GM23248 (cell line): ENCODE data around the gene DOCK9. TPM values are rescaled to one million over a fixed set of nuclear protein-coding genes. Genes with fewer than 3 reads are reported as not detected.

Experiments
- DNase-seq: peaks from one replicate; pipeline ENCODE4 v3.0.0-alpha.2; 2015
- H2AFZ ChIP-seq: fragments of 200-600 bp; sonication (generic); 2 replicates; pipeline ENCODE4 v1.6.1; 2016; ENCODE audit warnings: antibody characterized with exemption
- H3F3A ChIP-seq: fragments of 200-600 bp; sonication (generic); 2 replicates; pipeline ENCODE4 v1.6.1; 2016; ENCODE audit warnings: mild to moderate bottlenecking, antibody characterized with exemption, mixed run types; ENCODE audit not compliant: insufficient read depth
- H3K27ac ChIP-seq: fragments of 200-600 bp; sonication (generic); 2 replicates; pipeline ENCODE4 v1.5.1; 2016; ENCODE audit warnings: mild to moderate bottlenecking
- H3K27me3 ChIP-seq: fragments of 200-600 bp; sonication (generic); replicated peaks from 2 replicates; pipeline ENCODE4 v1.6.1; 2016; ENCODE audit warnings: mild to moderate bottlenecking; ENCODE audit not compliant: insufficient read depth
- H3K36me3 ChIP-seq: fragments of 200-600 bp; sonication (generic); 2 replicates; pipeline ENCODE4 v1.6.1; 2016; ENCODE audit warnings: low read depth, mild to moderate bottlenecking
- H3K4me1 ChIP-seq: fragments of 200-600 bp; sonication (generic); 2 replicates; pipeline ENCODE4 v1.6.1; 2016; ENCODE audit warnings: mild to moderate bottlenecking; ENCODE audit not compliant: insufficient read depth
- H3K4me2 ChIP-seq: fragments of 200-600 bp; sonication (generic); one replicate; pipeline ENCODE4 v1.6.1; 2016; ENCODE audit warnings: mild to moderate bottlenecking; ENCODE audit not compliant: unreplicated experiment
- H3K4me3 ChIP-seq: fragments of 200-600 bp; sonication (generic); 2 replicates; pipeline ENCODE4 v1.5.1; 2016; ENCODE audit warnings: mild to moderate bottlenecking
- H3K79me2 ChIP-seq: fragments of 200-600 bp; sonication (generic); 2 replicates; pipeline ENCODE4 v1.6.1; 2016; ENCODE audit warnings: mild to moderate bottlenecking; ENCODE audit not compliant: insufficient read depth
- H3K9ac ChIP-seq: fragments of 200-600 bp; sonication (generic); 2 replicates; pipeline ENCODE4 v1.6.1; 2016; ENCODE audit warnings: mild to moderate bottlenecking
- H3K9me2 ChIP-seq: fragments of 200-600 bp; sonication (generic); 2 replicates; pipeline ENCODE4 v1.6.1; 2016; ENCODE audit warnings: mixed run types, mild to moderate bottlenecking, moderate library complexity; ENCODE audit not compliant: insufficient read depth
- H3K9me3 ChIP-seq: fragments of 200-600 bp; sonication (generic); one replicate; pipeline ENCODE4 v1.6.1; 2017; ENCODE audit warnings: low read depth
- H4K20me1 ChIP-seq: fragments of 200-600 bp; sonication (generic); 2 replicates; pipeline ENCODE4 v1.6.0; 2016; ENCODE audit not compliant: insufficient read depth
- EZH2 ChIP-seq: fragments of 200-600 bp; sonication (generic); IDR thresholded peaks from 2 replicates; pipeline ENCODE4 v1.6.1; 2018; ENCODE audit warnings: antibody characterized with exemption, mild to moderate bottlenecking; ENCODE audit not compliant: insufficient read depth, poor library complexity, severe bottlenecking
- EZH2phosphoT487 ChIP-seq: fragments of 200-600 bp; sonication (generic); IDR thresholded peaks from 2 replicates; pipeline ENCODE4 v1.6.1; 2018; ENCODE audit warnings: antibody characterized with exemption, moderate library complexity, mild to moderate bottlenecking, low read depth; ENCODE audit not compliant: insufficient read depth
- WGBS, 2 experiments: methylation state at CpG; one replicate each; pipeline ENCODE4 v1.1.6; 2015 to 2017; ENCODE audit warnings: low lambda C conversion rate in 2 of 2, low coverage in 1 of 2; ENCODE audit errors: missing lambda C conversion rate in 2 of 2; 5-methylcytosine and 5-hydroxymethylcytosine counted together
- in situ Hi-C: fragments of 300-500 bp; cut with MboI; formaldehyde crosslinking; loops from 2 replicates; pipeline ENCODE4 v1.15.0; 2020
- polyA plus RNA-seq: library from polyadenylated mRNA; unstranded; fragments of >200 nt; fragmentation: Nextera tagmentation; extraction: Ambion mirVana; gene quantifications from 2 replicates; pipeline ENCODE4 v1.2.1, GENCODE V29; 2016
- total RNA-seq: library from RNA; depleted of rRNA; stranded (reverse); fragments of >200 nt; shearing (Covaris generic); gene quantifications from 2 replicates; pipeline ENCODE4 v1.2.3, GENCODE V29; 2014

Gene DOCK9
- total and polyA plus RNA-seq, 2 experiments from 2014 or later, result 3.2 to 21.2 TPM

DNA sequence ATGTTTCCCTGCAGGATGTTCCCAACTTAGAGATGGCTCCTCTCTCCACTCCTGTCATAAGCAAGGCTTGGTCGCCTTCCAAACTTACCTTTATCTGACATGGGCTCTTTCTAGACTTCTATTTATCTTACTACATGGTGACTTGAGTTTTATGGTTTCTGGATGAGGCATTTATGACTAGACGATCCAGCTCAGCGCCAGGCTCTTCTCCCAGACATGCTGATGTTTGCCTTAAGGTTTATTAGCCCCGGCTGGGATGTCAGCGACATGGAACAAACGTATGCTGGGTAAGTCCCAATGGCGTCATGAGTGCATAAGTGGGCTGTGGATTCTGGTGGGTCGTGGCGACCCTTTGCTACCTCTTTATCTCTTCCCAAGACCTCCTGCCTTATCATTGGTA is 185.5 kb downstream of the DOCK9 start:
- Histone ChIP-seq H3K79me2 (no peaks in the 10 kb centered on the region), H3K27ac (no peak overlapping the region), H4K20me1 (no peaks in the 10 kb centered on the region), H3K9me2 (no peaks in the 10 kb centered on the region), H3K4me2 (no peak overlapping the region), H3K27me3 (peaks cover 8% of the 10 kb centered on the region), H3K4me3 (no peak overlapping the region), H3K4me1 (no peaks in the 10 kb centered on the region), H3K9me3 (no peaks in the 10 kb centered on the region), H3F3A (no peaks in the 10 kb centered on the region), H3K36me3 (no peaks in the 10 kb centered on the region), H3K9ac (no peak overlapping the region), H2AFZ (no peak overlapping the region)
- DNase-seq, result no peak
- WGBS, 2 experiments, result 79 to 88% methylated on average over 9 of the region's 9 CpGs
- TF ChIP-seq EZH2phosphoT487, result no peak
- TF ChIP-seq EZH2, result no peak
- in situ Hi-C loops, result no loop called here

GRCh38 chr13:98791611-98792010 is 186.3 kb downstream of the DOCK9 start:
- no peak overlapping the region for H3K9ac ChIP-seq
- in situ Hi-C loops, result no loop called here
- H3K4me3 ChIP-seq, result no peak overlapping the region
- H3K27ac ChIP-seq, result no peak overlapping the region
- TF ChIP-seq EZH2 (no peak), EZH2phosphoT487 (no peak)
- H3K4me1 ChIP-seq, result no peaks in the 10 kb centered on the region
- DNase-seq, result no peak
- no peak overlapping the region for H3K4me2 ChIP-seq
- no peaks in the 10 kb centered on the region for H3K36me3 ChIP-seq
- no peaks in the 10 kb centered on the region for H3F3A ChIP-seq
- peaks cover 13% of the 10 kb centered on the region for H3K27me3 ChIP-seq
- H3K9me2 ChIP-seq, result no peaks in the 10 kb centered on the region
- no peak overlapping the region for H2AFZ ChIP-seq
- H3K9me3 ChIP-seq, result no peaks in the 10 kb centered on the region
- H4K20me1 ChIP-seq, result no peaks in the 10 kb centered on the region
- H3K79me2 ChIP-seq, result no peaks in the 10 kb centered on the region
- 90% methylated on average over 7 of the region's 7 CpGs for WGBS, 2 experiments

- Histone ChIP-seq H2AFZ (no peak overlapping the region), H3K4me3 (no peak overlapping the region), H3K9me3 (no peaks in the 10 kb centered on the region), H3K4me2 (no peak overlapping the region), H3K36me3 (no peaks in the 10 kb centered on the region), H3K4me1 (no peaks in the 10 kb centered on the region), H3K79me2 (no peaks in the 10 kb centered on the region), H4K20me1 (no peaks in the 10 kb centered on the region), H3K27ac (no peak overlapping the region), H3F3A (no peaks in the 10 kb centered on the region), H3K27me3 (peaks cover 28% of the 10 kb centered on the region), H3K9ac (no peak overlapping the region), H3K9me2 (no peaks in the 10 kb centered on the region)
- DNase-seq, result no peak
- in situ Hi-C loops, result no loop called here
- TF ChIP-seq EZH2, result no peak
- TF ChIP-seq EZH2phosphoT487, result no peak
- 82 to 88% methylated on average over 8 to 9 of the region's 9 CpGs for WGBS, 2 experiments
Measured at GRCh38 chr13:98787996-98788395, 189.9 kb downstream of the DOCK9 start.

DNA sequence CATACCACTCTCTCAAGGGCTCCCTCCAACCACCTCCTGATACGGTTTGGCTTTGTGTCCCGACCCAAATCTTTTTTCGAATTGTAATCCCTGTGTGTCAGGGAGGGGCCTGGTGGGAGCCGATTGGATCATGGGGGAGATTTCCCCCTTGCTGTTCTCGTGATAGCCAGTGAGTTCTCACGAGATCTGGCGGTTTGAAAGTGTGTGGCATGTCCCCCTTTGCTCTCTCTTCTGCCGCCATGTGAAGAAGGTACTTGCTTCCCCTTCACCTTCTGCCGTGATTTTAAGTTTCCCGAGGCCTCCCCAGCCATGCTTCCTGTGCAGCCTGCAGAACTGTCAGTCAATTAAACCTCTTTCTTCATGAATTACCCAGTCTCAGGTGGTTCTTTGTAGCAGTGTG is 190.7 kb downstream of the DOCK9 start:
- WGBS, 2 experiments, result 49 to 60% methylated on average over 10 of the region's 10 CpGs
- Histone ChIP-seq H3K4me2 (no peak overlapping the region), H3K79me2 (no peaks in the 10 kb centered on the region), H3K9me3 (no peaks in the 10 kb centered on the region), H2AFZ (no peak overlapping the region), H3K4me3 (no peak overlapping the region), H3F3A (no peaks in the 10 kb centered on the region), H3K27me3 (peaks cover 34% of the 10 kb centered on the region), H3K4me1 (no peaks in the 10 kb centered on the region), H3K9me2 (no peaks in the 10 kb centered on the region), H3K36me3 (no peaks in the 10 kb centered on the region), H4K20me1 (no peaks in the 10 kb centered on the region), H3K27ac (no peak overlapping the region), H3K9ac (no peak overlapping the region)
- TF ChIP-seq EZH2phosphoT487 (no peak), EZH2 (no peak)
- DNase-seq, result no peak
- in situ Hi-C loops, result no loop called here

DNA sequence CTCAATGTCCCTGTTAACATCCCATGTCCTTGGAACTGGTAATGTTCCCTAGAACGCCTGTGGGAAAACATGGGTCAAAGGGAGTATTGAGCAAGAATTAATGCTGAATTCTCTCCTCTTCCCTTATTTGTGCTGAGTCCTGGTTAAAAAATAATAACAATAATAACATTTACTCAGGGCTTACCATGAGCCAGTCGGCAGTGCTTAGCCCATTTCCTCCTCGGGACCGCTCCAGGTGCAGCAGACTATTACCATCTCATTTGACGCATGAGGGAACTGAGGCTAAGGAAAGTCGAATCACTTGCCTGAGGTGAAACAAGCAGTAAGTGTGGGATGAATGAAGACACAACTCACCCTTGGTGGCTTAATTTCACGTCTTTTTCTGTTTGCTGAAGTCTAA is 191.8 kb downstream of the DOCK9 start:
- no peak for DNase-seq
- WGBS, 2 experiments, result 52 to 57% methylated on average over 7 of the region's 7 CpGs
- no peak for TF ChIP-seq EZH2phosphoT487
- no peak for TF ChIP-seq EZH2
- H3K9me2 ChIP-seq, result no peaks in the 10 kb centered on the region
- no peaks in the 10 kb centered on the region for H3K4me1 ChIP-seq
- peaks cover 34% of the 10 kb centered on the region for H3K27me3 ChIP-seq
- H3K79me2 ChIP-seq, result no peaks in the 10 kb centered on the region
- in situ Hi-C loops, result no loop called here
- no peak overlapping the region for H3K27ac ChIP-seq
- no peaks in the 10 kb centered on the region for H4K20me1 ChIP-seq
- H3K36me3 ChIP-seq, result no peaks in the 10 kb centered on the region
- H3K4me2 ChIP-seq, result no peak overlapping the region
- H3K9ac ChIP-seq, result no peak overlapping the region
- no peaks in the 10 kb centered on the region for H3K9me3 ChIP-seq
- H3K4me3 ChIP-seq, result no peak overlapping the region
- no peaks in the 10 kb centered on the region for H3F3A ChIP-seq
- no peak overlapping the region for H2AFZ ChIP-seq
